ENCODE measurements around the gene NAA38.

NAA38 gene

DNA sequence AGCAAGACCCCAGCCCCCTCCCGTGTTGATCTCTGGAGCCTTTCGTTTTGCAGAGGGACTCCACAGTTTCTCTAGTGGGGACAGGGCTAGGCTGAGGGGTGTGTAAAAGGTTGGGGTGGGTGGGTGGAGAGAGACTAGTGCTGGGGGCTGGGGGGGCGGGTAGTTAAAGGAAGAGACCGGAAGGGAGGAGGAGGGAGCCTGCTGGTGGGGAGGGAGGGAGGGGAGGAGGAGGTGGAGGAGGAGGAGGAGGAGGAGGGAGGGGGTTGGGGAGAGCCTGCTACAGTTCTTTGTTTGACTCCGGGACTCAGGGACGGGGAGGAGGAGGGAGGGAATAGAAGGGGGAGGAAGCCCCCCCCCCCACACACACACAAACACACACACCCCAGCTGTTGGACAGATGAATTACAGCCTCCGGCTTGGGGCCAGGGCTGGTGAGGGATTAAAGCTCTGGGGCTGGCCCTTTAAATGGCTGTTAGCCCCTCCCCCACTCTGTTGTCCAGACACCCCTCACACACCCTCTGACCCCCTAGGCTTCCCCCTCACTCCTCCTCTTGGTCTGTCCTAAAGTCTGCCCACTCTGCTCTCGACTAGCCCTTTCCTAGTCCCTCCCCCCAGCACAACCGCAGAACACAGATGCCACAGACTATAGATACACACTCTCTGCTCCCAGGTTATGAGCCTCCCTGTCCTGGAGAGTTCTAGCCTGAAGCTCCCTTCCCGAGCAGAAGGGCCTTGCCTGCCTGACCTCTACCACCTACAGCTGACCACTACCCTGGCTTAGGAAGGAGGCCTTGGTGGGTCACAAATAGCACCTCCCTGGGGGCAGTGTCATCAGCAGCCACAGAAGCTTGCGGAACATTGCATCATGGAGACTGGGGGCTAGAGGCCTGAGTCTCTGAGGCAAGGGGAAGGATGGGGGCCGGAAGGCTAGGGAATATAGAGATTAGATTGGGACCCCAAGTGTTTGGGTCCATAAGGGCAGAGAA, 19.0 kb downstream of the NAA38 start:
- peaks cover 65% of the 10 kb centered on the region for H3K4me1 ChIP-seq (ENCODE audit: control insufficient read depth, insufficient read depth, low read length)
- no peaks in the 10 kb centered on the region for H3K27me3 ChIP-seq (ENCODE audit: control insufficient read depth in 1 of 2, insufficient read depth in 2 of 2, low read length in 2 of 2)
- peak overlapping the region in 1 of 2 donors; percentile 55 for H3K9ac ChIP-seq (ENCODE audit: low read length in 2 of 2)
- H3K27ac ChIP-seq (ENCODE audit: low read length), result peak overlapping the region; percentile 49
- H3K36me3 ChIP-seq (ENCODE audit: control insufficient read depth in 2 of 2, insufficient read depth in 2 of 2, low read length in 2 of 2), result peaks cover 3 to 10% of the 10 kb centered on the region in 2 donors
- H3K9me3 ChIP-seq (ENCODE audit: control insufficient read depth in 2 of 2, low read length in 2 of 2), result no peaks in the 10 kb centered on the region
- peak overlapping the region; percentile 70 to 97 for H3K4me3 ChIP-seq (ENCODE audit: low read length in 2 of 2)

DNA sequence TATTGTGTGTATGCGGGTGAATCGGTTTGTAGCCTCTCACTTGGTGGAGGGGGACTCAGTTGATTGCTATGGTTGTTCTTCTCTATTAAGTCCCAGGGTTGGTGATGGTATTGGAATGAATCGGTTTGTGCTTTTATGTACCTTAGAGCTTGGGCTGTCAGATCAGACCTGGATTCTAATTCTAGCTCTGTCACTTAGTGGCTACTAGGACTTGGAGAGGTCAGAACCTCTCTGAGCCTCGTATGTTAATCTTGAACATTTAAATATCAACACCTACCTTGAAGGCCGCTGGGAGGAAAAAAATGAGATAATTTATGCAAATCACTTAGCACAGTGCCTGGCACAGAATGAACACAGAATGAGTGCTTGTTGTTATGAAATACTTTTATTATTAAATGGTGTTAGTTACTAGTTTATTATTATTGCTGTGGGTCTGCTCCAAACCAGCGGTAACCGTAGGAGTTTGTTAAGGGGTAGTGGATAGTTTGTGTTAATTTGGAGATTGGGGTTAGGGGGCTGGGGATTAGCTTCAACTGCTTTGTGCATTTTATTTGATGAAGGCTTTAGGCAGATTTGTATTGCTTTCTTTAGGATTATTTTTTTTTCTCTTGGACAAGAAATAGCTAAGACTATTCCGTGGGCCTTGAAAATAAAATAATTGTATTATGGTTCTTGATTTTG, 19.8 kb downstream of the NAA38 start:
- peaks cover 62% of the 10 kb centered on the region for H3K4me1 ChIP-seq (ENCODE audit: control insufficient read depth, insufficient read depth, low read length)
- peak overlapping the region; percentile 70 to 91 for H3K9ac ChIP-seq (ENCODE audit: low read length in 2 of 2)
- H3K27ac ChIP-seq (ENCODE audit: low read length), result peak overlapping the region; percentile 99
- no peaks in the 10 kb centered on the region for H3K9me3 ChIP-seq (ENCODE audit: control insufficient read depth in 2 of 2, low read length in 2 of 2)
- H3K36me3 ChIP-seq (ENCODE audit: control insufficient read depth in 2 of 2, insufficient read depth in 2 of 2, low read length in 2 of 2), result peaks cover 3 to 10% of the 10 kb centered on the region in 2 donors
- no peaks in the 10 kb centered on the region for H3K27me3 ChIP-seq (ENCODE audit: control insufficient read depth in 1 of 2, insufficient read depth in 2 of 2, low read length in 2 of 2)
- peak overlapping the region; percentile 70 to 97 for H3K4me3 ChIP-seq (ENCODE audit: low read length in 2 of 2)

DNA sequence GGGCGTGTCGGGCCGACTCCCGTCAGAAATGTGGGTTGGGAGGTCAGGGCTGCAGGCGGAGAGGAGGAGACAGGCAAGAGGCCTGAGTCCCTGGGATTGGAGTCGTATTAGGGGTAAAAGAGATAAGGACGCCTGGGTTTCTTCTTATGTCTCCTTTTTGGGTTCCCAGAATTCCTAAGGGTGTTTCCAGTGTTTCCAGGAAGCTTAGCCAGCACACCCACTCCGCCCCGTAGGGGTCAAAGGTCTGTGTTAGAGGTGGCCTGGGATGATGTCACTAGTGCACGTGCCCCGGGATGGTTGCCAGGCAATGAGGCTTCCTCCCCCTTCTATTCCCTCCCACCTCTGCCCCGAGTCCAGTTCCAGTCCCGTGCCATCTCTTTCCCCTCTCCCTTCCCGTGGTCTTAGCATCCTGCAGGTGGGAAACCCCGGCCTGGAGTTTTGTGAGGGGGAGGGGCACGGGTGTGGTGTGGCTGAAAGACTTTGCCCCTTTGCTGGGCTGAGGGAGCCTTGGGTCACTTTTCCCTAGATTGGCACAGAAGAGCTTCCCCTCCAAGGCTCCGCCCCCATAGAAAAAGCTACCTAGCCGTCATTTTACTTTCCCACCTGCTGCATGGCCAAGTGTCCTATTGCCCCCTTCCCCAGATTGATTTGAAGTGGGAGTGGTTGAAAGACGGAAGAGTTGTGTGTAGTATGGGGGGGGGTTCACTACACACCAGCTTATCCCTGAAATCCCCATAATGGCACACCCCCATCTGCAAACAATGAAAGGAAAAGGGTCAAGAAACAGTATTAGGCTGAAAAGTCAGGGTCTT, 20.6 kb downstream of the NAA38 start:
- peaks cover 58% of the 10 kb centered on the region for H3K4me1 ChIP-seq (ENCODE audit: control insufficient read depth, insufficient read depth, low read length)
- no peaks in the 10 kb centered on the region for H3K27me3 ChIP-seq (ENCODE audit: control insufficient read depth in 1 of 2, insufficient read depth in 2 of 2, low read length in 2 of 2)
- H3K27ac ChIP-seq (ENCODE audit: low read length), result peak overlapping the region; percentile 99
- H3K4me3 ChIP-seq (ENCODE audit: low read length in 2 of 2), result peak overlapping the region; percentile 70 to 97
- no peaks in the 10 kb centered on the region for H3K9me3 ChIP-seq (ENCODE audit: control insufficient read depth in 2 of 2, low read length in 2 of 2)
- peak overlapping the region; percentile 70 to 91 for H3K9ac ChIP-seq (ENCODE audit: low read length in 2 of 2)
- peaks cover 3 to 10% of the 10 kb centered on the region in 2 donors for H3K36me3 ChIP-seq (ENCODE audit: control insufficient read depth in 2 of 2, insufficient read depth in 2 of 2, low read length in 2 of 2)

DNA sequence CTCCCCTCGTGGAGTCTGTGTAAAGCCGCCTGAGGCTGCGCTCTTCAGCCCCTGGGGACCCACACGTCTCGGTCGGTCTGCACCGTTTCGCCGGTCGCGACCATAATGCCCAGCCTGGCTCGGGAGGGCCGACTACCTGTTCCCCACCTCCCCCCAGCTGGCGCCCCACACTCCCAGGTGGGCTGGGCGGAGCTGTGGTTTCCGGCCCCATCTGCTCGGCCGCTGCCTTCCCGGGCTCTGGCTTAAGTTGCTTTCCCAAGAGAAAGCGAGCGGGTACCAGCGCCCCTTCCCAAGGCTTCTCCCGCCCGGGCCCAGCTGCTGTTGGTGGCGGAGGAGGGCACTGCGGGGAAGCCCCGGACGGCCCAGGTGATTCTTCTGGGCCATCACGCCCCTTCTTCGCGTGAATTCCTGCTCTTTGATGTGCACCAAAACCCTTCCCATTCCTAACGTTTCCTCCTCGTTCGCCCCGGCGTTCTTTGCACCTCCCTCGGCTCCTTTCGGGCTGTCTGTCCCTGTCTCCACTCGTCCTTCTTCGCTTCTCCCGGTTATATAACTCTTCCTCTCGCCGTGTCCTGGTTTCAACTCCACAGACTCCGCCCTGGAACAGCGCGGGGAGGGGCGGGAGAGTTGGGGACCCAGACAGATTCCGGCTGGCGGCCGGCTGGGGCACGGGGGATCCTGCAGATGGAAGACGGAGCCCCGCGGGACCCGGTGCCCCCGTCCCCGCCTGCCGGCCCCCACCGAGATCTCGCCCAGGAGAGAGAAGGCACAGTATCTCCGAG, 21.4 kb downstream of the NAA38 start:
- H3K9ac ChIP-seq (ENCODE audit: low read length in 2 of 2), result peak overlapping the region; percentile 70 to 91
- H3K27me3 ChIP-seq (ENCODE audit: control insufficient read depth in 1 of 2, insufficient read depth in 2 of 2, low read length in 2 of 2), result no peaks in the 10 kb centered on the region
- H3K4me3 ChIP-seq (ENCODE audit: low read length in 2 of 2), result peak overlapping the region; percentile 70 to 97
- H3K4me1 ChIP-seq (ENCODE audit: control insufficient read depth, insufficient read depth, low read length), result peaks cover 52% of the 10 kb centered on the region
- H3K27ac ChIP-seq (ENCODE audit: low read length), result peak overlapping the region; percentile 99
- no peaks in the 10 kb centered on the region for H3K9me3 ChIP-seq (ENCODE audit: control insufficient read depth in 2 of 2, low read length in 2 of 2)
- peaks cover 3 to 10% of the 10 kb centered on the region in 2 donors for H3K36me3 ChIP-seq (ENCODE audit: control insufficient read depth in 2 of 2, insufficient read depth in 2 of 2, low read length in 2 of 2)

DNA sequence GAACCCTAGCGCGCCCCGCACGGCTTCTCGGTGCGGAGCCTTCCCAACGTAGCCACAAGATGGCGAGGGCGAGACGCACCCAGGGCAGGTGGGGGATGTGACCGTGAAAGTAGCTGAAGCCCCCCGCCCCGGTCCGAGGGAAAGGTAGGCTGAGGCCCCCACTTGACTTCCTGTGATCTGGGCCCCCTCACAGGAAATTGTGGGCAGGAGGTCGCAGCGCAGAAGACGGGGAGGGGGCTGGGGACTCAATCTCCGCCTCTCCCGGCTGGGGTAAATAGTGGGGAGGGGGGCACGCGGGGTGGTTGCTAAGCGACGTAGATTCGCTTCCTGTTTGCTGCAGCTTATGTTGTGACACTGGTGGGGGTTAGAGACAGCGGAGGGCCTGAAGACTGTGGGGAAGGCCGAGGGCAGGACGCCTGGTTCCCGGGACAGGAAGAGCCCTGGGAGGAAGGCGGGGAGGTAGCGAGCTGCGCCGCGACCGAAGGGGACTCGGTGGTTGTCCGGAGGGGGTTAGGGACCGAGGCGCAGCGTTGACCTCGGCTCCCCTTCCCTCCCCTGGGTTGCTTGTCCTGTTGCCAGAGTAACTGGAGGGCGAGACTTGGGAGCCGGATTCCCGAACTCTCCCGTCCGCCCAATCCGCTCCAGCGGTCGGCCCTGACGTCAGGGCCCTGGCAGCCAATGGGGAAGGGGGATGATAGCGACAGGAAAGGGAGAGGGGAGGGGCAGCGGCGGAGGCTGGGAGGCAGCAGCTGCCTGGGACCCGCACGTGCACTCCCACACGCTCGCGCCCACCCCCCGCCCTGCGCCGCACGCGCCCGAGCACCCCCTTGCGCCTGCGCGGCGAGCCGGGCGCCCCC, 22.2 kb downstream of the NAA38 start:
- Histone ChIP-seq H3K9me3 (ENCODE audit: control insufficient read depth in 2 of 2, low read length in 2 of 2) (no peaks in the 10 kb centered on the region), H3K4me3 (ENCODE audit: low read length in 2 of 2) (peak overlapping the region; percentile 91 to 97), H3K27ac (ENCODE audit: low read length) (peak overlapping the region; percentile 99), H3K27me3 (ENCODE audit: control insufficient read depth in 1 of 2, insufficient read depth in 2 of 2, low read length in 2 of 2) (peaks cover 0 to under 1% of the 10 kb centered on the region in 2 donors), H3K36me3 (ENCODE audit: control insufficient read depth in 2 of 2, insufficient read depth in 2 of 2, low read length in 2 of 2) (peaks cover 3 to 5% of the 10 kb centered on the region in 2 donors), H3K4me1 (ENCODE audit: control insufficient read depth, insufficient read depth, low read length) (peaks cover 47% of the 10 kb centered on the region), H3K9ac (ENCODE audit: low read length in 2 of 2) (peak overlapping the region; percentile 95 to 97)

DNA sequence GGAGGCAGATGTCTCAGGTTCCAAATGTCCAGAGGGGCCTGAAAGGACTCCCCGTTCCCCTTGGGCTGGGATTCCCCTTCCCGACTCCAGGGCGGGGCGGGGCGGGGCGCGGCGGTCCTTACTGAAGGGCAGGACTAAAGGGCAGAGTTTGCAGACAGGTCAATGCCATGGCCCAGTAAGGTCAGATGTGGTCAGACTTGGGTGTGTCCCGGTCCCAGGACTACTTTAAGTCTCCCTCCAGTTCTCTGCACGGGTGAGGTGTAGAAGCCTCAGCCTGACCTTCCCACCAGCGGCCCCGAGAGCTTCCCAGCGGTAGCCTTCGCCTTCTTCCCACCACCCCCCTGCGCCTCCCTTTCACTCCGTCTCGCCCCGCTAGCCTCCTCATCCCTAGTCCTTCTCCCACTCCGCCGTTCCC, 22.8 kb downstream of the NAA38 start:
- Histone ChIP-seq H3K27ac (ENCODE audit: low read length) (peak overlapping the region; percentile 99), H3K9me3 (ENCODE audit: control insufficient read depth in 2 of 2, low read length in 2 of 2) (no peaks in the 10 kb centered on the region), H3K27me3 (ENCODE audit: control insufficient read depth in 1 of 2, insufficient read depth in 2 of 2, low read length in 2 of 2) (peaks cover 0 to 2% of the 10 kb centered on the region in 2 donors), H3K9ac (ENCODE audit: low read length in 2 of 2) (peak overlapping the region; percentile 95 to 97), H3K4me1 (ENCODE audit: control insufficient read depth, insufficient read depth, low read length) (peaks cover 43% of the 10 kb centered on the region), H3K36me3 (ENCODE audit: control insufficient read depth in 2 of 2, insufficient read depth in 2 of 2, low read length in 2 of 2) (no peaks in the 10 kb centered on the region), H3K4me3 (ENCODE audit: low read length in 2 of 2) (peak overlapping the region; percentile 91 to 97)

DNA sequence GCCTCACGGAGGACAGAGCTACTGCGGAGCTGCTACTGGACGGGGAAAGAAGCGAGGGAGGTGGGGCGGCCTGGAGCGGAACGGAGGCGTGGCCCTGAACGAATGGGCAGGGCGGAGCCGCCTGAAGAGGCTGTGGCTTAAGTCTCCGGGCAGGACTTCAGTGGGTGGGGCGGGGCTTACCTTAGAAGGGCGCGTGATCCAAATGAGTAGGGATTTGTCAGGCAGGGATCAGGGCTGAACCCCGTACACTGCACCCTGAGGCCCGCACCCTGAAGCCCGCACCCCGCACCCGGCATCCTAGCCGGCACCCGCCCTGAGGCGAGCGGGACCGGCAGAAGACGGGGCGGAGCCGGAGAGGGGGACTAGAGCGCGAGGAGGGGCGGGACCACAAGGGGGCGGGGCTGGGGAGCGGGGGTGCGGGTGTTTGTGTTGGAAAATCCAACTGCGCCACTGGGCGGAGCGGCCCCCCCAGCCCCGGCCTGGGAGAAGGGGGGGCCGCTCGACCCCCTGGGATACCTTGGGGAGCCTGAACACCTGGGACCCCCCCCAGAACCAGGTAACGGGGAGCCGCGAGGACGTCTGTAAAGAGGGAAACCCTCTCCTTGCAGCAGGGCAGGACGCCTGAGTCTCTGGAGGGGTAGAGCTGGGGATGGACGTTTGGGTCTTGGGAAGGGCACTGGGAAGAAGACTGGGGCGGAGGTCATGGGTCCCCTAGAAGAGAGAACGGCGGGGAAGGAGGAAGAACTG, 23.4 kb downstream of the NAA38 start, which contains the start of gene KDM6B:
KDM6B (plus strand) TSS at position 423 of the 747 bp plus-strand sequence. CDS start 11,338 bp downstream, outside the sequence.
- Histone ChIP-seq H3K4me3 (ENCODE audit: low read length in 2 of 2) (peak within 1 kb of the TSS; percentile 91 to 97), H3K9me3 (ENCODE audit: control insufficient read depth in 2 of 2, low read length in 2 of 2) (no peaks in the 10 kb centered on the region), H3K27me3 (ENCODE audit: control insufficient read depth in 1 of 2, insufficient read depth in 2 of 2, low read length in 2 of 2) (peaks cover 0 to 2% of the 10 kb centered on the region in 2 donors), H3K27ac (ENCODE audit: low read length) (peak within 1 kb of the TSS; percentile 99), H3K9ac (ENCODE audit: low read length in 2 of 2) (peak within 1 kb of the TSS; percentile 95 to 97), H3K36me3 (ENCODE audit: control insufficient read depth in 2 of 2, insufficient read depth in 2 of 2, low read length in 2 of 2) (no peaks in the 10 kb centered on the region), H3K4me1 (ENCODE audit: control insufficient read depth, insufficient read depth, low read length) (peaks cover 37% of the 10 kb centered on the region)

DNA sequence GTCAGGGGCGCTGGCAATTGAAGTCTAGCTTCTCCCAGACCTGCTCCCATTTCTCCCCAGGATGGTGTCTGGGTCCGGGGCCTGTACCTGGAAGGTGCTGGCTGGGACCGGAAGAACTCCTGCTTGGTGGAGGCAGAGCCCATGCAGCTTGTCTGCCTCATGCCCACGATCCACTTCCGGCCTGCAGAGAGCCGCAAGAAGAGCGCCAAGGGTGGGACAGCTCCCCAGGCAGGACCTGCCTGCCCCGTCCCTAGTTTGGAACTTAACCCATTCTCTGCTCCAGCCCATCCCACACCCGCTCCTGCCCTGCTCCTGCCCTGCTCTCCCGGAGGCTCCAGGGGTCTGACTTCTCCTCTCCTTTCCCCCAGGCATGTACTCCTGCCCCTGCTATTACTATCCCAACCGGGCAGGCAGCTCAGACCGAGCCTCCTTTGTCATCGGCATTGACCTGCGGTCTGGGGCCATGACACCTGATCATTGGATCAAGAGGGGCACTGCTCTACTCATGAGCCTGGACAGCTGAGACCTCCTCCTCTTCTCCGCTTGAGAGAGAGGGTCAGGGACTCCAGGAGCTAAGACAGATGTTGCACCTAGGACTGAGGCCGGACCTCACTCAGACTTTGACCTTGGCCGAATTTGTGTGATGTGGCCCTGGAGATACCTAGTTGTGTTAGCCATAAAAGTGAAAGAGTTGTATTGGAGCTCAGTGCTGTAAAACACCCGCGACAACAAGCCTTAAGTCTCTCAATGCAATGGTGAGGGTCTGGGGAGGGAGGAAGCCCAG, 24.2 kb downstream of the NAA38 start:
- peaks cover 30% of the 10 kb centered on the region for H3K4me1 ChIP-seq (ENCODE audit: control insufficient read depth, insufficient read depth, low read length)
- H3K27me3 ChIP-seq (ENCODE audit: control insufficient read depth in 1 of 2, insufficient read depth in 2 of 2, low read length in 2 of 2), result peaks cover 0 to 2% of the 10 kb centered on the region in 2 donors
- H3K9me3 ChIP-seq (ENCODE audit: control insufficient read depth in 2 of 2, low read length in 2 of 2), result no peaks in the 10 kb centered on the region
- H3K4me3 ChIP-seq (ENCODE audit: low read length in 2 of 2), result peak overlapping the region; percentile 91 to 97
- peak overlapping the region; percentile 99 for H3K27ac ChIP-seq (ENCODE audit: low read length)
- peak overlapping the region; percentile 80 to 97 for H3K9ac ChIP-seq (ENCODE audit: low read length in 2 of 2)
- H3K36me3 ChIP-seq (ENCODE audit: control insufficient read depth in 2 of 2, insufficient read depth in 2 of 2, low read length in 2 of 2), result no peaks in the 10 kb centered on the region

All from stomach smooth muscle (tissue), 2 donors.